ENCODE results near the gene OAF.

DNA sequence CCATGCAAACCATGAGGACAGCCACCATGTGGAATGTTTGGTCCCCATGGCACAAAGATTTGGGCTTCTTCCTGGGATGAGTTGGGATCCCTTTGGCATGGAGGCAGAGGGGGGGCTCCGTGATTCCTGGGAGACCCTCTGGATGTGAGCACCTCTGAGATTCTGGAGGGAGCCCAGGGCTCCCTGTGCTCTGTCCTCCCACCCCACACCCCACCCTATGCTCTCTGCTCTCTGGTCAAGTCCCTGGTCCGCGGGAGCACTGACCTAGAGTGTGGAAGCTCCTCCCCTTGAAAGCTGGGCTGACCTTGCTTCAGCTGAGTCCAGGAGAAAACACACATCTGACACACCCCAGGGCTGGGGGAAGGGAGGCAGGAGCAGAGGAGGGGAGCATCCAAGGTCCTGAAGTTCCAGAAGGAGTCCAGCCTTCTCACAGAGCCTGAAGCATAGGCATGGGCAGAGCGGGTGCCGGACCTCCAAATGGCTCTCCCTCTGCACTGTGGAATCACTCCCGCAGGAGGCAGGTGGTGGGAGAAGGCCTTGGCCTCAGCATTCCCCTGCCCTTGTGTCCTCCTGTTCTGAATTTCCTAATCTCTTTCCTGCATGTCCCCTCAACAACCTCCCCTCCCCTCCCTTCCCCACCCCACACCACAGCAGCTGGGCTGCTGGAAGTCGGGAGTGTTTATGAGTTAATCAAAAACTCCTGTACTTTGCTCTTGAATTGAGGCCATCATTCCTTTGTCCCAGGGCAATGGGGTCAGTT, 25.7 kb upstream of the OAF start:
- TF ChIP-seq, protein P1, sequence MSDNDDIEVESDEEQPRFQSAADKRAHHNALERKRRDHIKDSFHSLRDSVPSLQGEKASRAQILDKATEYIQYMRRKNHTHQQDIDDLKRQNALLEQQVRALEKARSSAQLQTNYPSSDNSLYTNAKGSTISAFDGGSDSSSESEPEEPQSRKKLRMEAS (IDR thresholded peaks at IDR 0.05): no peak
- TF ChIP-seq, protein P2, sequence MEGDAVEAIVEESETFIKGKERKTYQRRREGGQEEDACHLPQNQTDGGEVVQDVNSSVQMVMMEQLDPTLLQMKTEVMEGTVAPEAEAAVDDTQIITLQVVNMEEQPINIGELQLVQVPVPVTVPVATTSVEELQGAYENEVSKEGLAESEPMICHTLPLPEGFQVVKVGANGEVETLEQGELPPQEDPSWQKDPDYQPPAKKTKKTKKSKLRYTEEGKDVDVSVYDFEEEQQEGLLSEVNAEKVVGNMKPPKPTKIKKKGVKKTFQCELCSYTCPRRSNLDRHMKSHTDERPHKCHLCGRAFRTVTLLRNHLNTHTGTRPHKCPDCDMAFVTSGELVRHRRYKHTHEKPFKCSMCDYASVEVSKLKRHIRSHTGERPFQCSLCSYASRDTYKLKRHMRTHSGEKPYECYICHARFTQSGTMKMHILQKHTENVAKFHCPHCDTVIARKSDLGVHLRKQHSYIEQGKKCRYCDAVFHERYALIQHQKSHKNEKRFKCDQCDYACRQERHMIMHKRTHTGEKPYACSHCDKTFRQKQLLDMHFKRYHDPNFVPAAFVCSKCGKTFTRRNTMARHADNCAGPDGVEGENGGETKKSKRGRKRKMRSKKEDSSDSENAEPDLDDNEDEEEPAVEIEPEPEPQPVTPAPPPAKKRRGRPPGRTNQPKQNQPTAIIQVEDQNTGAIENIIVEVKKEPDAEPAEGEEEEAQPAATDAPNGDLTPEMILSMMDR (IDR thresholded peaks at IDR 0.05): no peak
- TF ChIP-seq RFX5 (IDR thresholded peaks at IDR 0.05): no peak
- no peak for TF ChIP-seq POLR2A (IDR thresholded peaks at IDR 0.05; ENCODE audit: low read length)

All from A549 (cell line).